Endothelial cell of umbilical vein (primary cell): Measurements from ENCODE around the gene BLZF1. TPM values are rescaled to one million over a fixed set of nuclear protein-coding genes. Genes with fewer than 3 reads are reported as not detected.
"Not testable (repeated sequence)": the region's sequence is repeated elsewhere in the genome, so short reads cannot be mapped to it uniquely, and the experiment has no call there.

Experiments used
- BruUV-seq: library from RNA; stranded (reverse); fragments of 400-500 nt; replicated peaks from 2 replicates; lab custom pipeline; 2021; lab: Mats Ljungman, UMichigan
- CTCF ChIA-PET: fragments of 300-600, 350-600 bp; sonication (Branson Sonifier 250); formaldehyde crosslinking; loops from one replicate; lab custom pipeline; 2021; ENCODE audit warnings: antibody characterized with exemption, inconsistent platforms; lab: Charles Lee
- POLR2A ChIA-PET: fragments of 300-600, 350-600 bp; sonication (Branson Sonifier 250); formaldehyde crosslinking; loops from one replicate; lab custom pipeline; 2021; ENCODE audit warnings: antibody characterized with exemption, inconsistent platforms; lab: Charles Lee
- DNase-seq: peaks from one replicate; pipeline ENCODE4 v3.0.0-alpha.2; 2011; ENCODE audit warnings: low read depth, low spot score
- FAIRE-seq: peaks from 2 replicates; lab custom pipeline; 2011; peaks lifted over from hg19 to GRCh38; lab: Jason Lieb, UNC
- H2AFZ ChIP-seq: 2 replicates; pipeline ENCODE4 v1.6.0; 2012; ENCODE audit warnings: low read depth, low read length, control low read depth, inconsistent platforms
- H3K27ac ChIP-seq: 2 replicates; pipeline ENCODE4 v1.5.1; 2011; ENCODE audit warnings: low read depth, mild to moderate bottlenecking, control low read depth, low read length, moderate library complexity; ENCODE audit not compliant: insufficient read depth
- H3K27me3 ChIP-seq, 2 experiments: 2 replicates each; pipeline versions ENCODE4 v1.6.0 to v1.6.1; 2011; ENCODE audit warnings: low read length in 2 of 2, mixed read lengths in 1 of 2; ENCODE audit not compliant: control insufficient read depth in 2 of 2, insufficient read depth in 2 of 2
- H3K36me3 ChIP-seq, 2 experiments: 2 replicates in 1 of 2; 3 replicates in 1 of 2; pipeline ENCODE4 v1.5.1; 2011; ENCODE audit warnings: low read length in 2 of 2, mild to moderate bottlenecking in 1 of 2, moderate library complexity in 1 of 2; ENCODE audit not compliant: control insufficient read depth in 2 of 2, insufficient read depth in 2 of 2; ENCODE audit errors: extremely low read depth in 1 of 2
- H3K4me1 ChIP-seq: 3 replicates; pipeline ENCODE4 v1.5.1; 2011; ENCODE audit warnings: mild to moderate bottlenecking, low read length; ENCODE audit not compliant: control insufficient read depth, insufficient read depth; ENCODE audit errors: extremely low read depth
- H3K4me2 ChIP-seq: 2 replicates; pipeline ENCODE4 v1.6.1; 2011; ENCODE audit warnings: low read length, control low read depth, mixed read lengths; ENCODE audit not compliant: insufficient read depth
- H3K4me3 ChIP-seq, 3 experiments: fragments of 200-600 bp in 1 of 3; sonication (generic), shearing (Covaris generic) in 1 of 3; replicated peaks in 1 of 3; 2 replicates each; pipeline ENCODE4 v1.5.1; 2011 to 2016; ENCODE audit warnings: control low read depth in 3 of 3, low read length in 3 of 3, mild to moderate bottlenecking in 2 of 3, inconsistent platforms in 1 of 3, low read depth in 1 of 3, moderate library complexity in 1 of 3; ENCODE audit not compliant: insufficient read depth in 1 of 3
- H3K79me2 ChIP-seq: 2 replicates; pipeline ENCODE4 v1.6.0; 2012; ENCODE audit warnings: low read length, inconsistent platforms; ENCODE audit not compliant: control insufficient read depth, insufficient read depth
- H3K9ac ChIP-seq: replicated peaks from 2 replicates; pipeline ENCODE3; 2011; ENCODE audit warnings: low read length, control low read depth; ENCODE audit not compliant: insufficient read depth; ENCODE audit errors: extremely low read depth
- H3K9me1 ChIP-seq: replicated peaks from 3 replicates; pipeline ENCODE4 v1.6.0; 2011; ENCODE audit warnings: mild to moderate bottlenecking, low read length; ENCODE audit not compliant: control insufficient read depth, insufficient read depth; ENCODE audit errors: extremely low read depth
- H3K9me3 ChIP-seq: replicated peaks from 2 replicates; pipeline ENCODE4 v1.5.1; 2012; ENCODE audit warnings: low read length, inconsistent platforms; ENCODE audit not compliant: control insufficient read depth, insufficient read depth
- H4K20me1 ChIP-seq: replicated peaks from 2 replicates; pipeline ENCODE3; 2011; ENCODE audit warnings: mild to moderate bottlenecking, low read length; ENCODE audit not compliant: control insufficient read depth, insufficient read depth; ENCODE audit errors: extremely low read depth
- CTCF ChIP-seq, 2 donors: IDR thresholded peaks; 1 replicate in 1 of 2; 2 replicates in 1 of 2; pipeline ENCODE4 v1.5.1; 2011; ENCODE audit warnings: low read length in 2 of 2, mild to moderate bottlenecking in 2 of 2, moderate library complexity in 2 of 2, control low read depth in 1 of 2, inconsistent platforms in 1 of 2, low read depth in 1 of 2; ENCODE audit not compliant: insufficient read depth in 1 of 2; ENCODE audit errors: extremely low read depth in 1 of 2
- EZH2 ChIP-seq: IDR thresholded peaks from 2 replicates; pipeline ENCODE4 v1.6.1; 2012; ENCODE audit warnings: borderline replicate concordance, low read depth, mild to moderate bottlenecking, moderate library complexity, low read length, inconsistent platforms; ENCODE audit not compliant: severe bottlenecking
- FOS ChIP-seq: IDR thresholded peaks from 2 replicates; pipeline ENCODE4 v1.6.1; 2011; ENCODE audit warnings: mild to moderate bottlenecking, low read length, moderate library complexity, borderline replicate concordance; ENCODE audit not compliant: insufficient read depth
- GATA2 ChIP-seq: IDR thresholded peaks from 2 replicates; pipeline ENCODE4 v1.7.0; 2011; ENCODE audit warnings: low read depth, mild to moderate bottlenecking, moderate library complexity, mixed read lengths, low read length; ENCODE audit not compliant: insufficient read length, insufficient read depth
- JUN ChIP-seq: IDR thresholded peaks from 2 replicates; pipeline ENCODE4 v1.6.1; 2011; ENCODE audit warnings: borderline replicate concordance, low read depth; ENCODE audit not compliant: insufficient read length, insufficient read depth
- MAX ChIP-seq: IDR thresholded peaks from 2 replicates; pipeline ENCODE4 v1.6.1; 2011; ENCODE audit not compliant: insufficient read depth, insufficient read length
- MYC ChIP-seq: IDR thresholded peaks from one replicate; pipeline ENCODE4 v1.6.1; 2011; ENCODE audit warnings: mild to moderate bottlenecking, low read depth, low read length
- POLR2A ChIP-seq: IDR thresholded peaks from 2 replicates; pipeline ENCODE4 v1.6.1; 2012; ENCODE audit warnings: low read depth, mild to moderate bottlenecking, control low read depth, low read length
- POLR2AphosphoS5 ChIP-seq: IDR thresholded peaks from 2 replicates; pipeline ENCODE4 v1.6.1; 2012; ENCODE audit warnings: low read depth, mild to moderate bottlenecking, control low read depth, low read length, moderate library complexity; ENCODE audit not compliant: insufficient read depth
- dilution Hi-C: fragments of 300-500 bp; cut with MboI; formaldehyde crosslinking; loops from one replicate; pipeline ENCODE4 v1.15.0; 2019; ENCODE audit warnings: low sequenced_read_pairs; ENCODE audit not compliant: extremely low pct_ligation_motif_present
- intact Hi-C: fragments of 100-400 bp; cut with micrococcal nuclease; formaldehyde crosslinking; loops from one replicate; pipeline ENCODE4 v1.10.0; 2022
- polyA plus RNA-seq, 4 experiments: library from polyadenylated mRNA; depleted of rRNA in 3 of 4; stranded (reverse) in 3 of 4; unstranded in 1 of 4; fragments of >200 nt; gene quantifications; 2 replicates each; pipeline versions ENCODE4 v1.2.1 to v1.2.3, GENCODE V29; 2011 to 2012; ENCODE audit warnings: missing spikeins in 1 of 4
- total RNA-seq: library from RNA; stranded (reverse); gene quantifications from 2 replicates; pipeline ENCODE4 v1.2.3, GENCODE V29; 2021

BLZF1 gene
- total and polyA plus RNA-seq, 2 donors (not counting 3 experiments of a cell fraction or from before 2014, with no cell fraction given), result 4.4 to 19.7 TPM

DNA sequence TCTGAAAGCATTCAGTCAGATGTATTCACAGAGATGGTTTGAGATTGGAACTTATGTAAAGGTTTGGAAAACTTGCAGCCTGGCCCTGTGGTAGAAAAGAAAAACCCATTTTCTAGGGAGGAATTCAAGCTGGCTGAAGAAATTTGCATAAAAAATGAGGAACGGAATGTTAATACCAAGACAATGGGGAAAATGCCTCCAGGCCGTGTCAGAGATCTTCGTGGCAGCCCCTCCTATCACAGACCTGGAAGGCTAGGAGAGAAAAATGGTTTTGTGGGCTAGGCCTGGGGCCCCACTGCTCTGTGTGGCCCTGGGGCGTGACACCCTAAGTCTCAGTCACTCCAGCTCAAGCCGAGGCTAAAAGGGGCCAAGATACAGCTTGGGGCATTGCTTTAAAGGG, 27.1 kb upstream of the BLZF1 start:
- no peaks in the 10 kb centered on the region for H3K27me3 ChIP-seq
- TF ChIP-seq EZH2, result no peak
- no peak for TF ChIP-seq MAX
- TF ChIP-seq JUN, result no peak
- TF ChIP-seq GATA2, result no peak
- TF ChIP-seq FOS, result no peak
- no peak for TF ChIP-seq POLR2A
- no peak for TF ChIP-seq POLR2AphosphoS5
- TF ChIP-seq CTCF (IDR thresholded peaks at IDR 0.05; ENCODE audit: extremely low read depth in 1 of 2, insufficient read depth in 1 of 2, low read depth in 1 of 2, low read length in 2 of 2), result no peak
- no peak for TF ChIP-seq MYC
- FAIRE-seq (no peak), DNase-seq (no peak)
- no peak overlapping the region for H3K4me2 ChIP-seq
- H3K79me2 ChIP-seq, result no peaks in the 10 kb centered on the region
- ChIA-PET POLR2A (no interaction called here), CTCF (no interaction called here)
- no peaks in the 10 kb centered on the region for H3K4me1 ChIP-seq
- H3K36me3 ChIP-seq, result no peaks in the 10 kb centered on the region
- H4K20me1 ChIP-seq, result no peaks in the 10 kb centered on the region
- intact Hi-C loops, result no loop called here
- H3K4me3 ChIP-seq, result no peak overlapping the region
- H3K9ac ChIP-seq, result no peak overlapping the region
- H2AFZ ChIP-seq, result no peak overlapping the region
- dilution Hi-C loops, result no loop called here
- no TSS peak for BruUV-seq
- H3K9me1 ChIP-seq, result no peaks in the 10 kb centered on the region
- H3K27ac ChIP-seq, result no peak overlapping the region
- H3K9me3 ChIP-seq, result no peaks in the 10 kb centered on the region

DNA sequence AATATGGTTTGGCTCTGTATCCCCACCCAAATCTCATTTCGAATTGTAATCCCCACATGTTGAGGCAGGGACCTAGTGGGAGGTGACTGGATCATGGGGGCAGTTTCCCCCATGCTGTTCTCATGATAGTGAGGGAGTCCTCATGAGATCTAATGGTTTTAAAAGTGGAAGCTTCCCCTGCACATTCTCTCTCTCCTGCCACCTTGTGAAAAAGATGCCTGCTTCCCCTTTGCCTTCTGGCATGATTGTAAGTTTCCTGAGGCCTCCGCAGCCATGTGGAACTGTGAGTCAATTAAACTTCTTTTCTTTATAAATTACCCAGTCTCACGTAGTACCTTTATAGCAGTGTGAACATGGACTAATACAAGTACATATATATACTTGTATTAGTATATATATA, 25.9 kb upstream of the BLZF1 start:
- H4K20me1 ChIP-seq, dilution Hi-C loops, intact Hi-C loops, H2AFZ ChIP-seq, H3K27ac ChIP-seq, H3K4me2 ChIP-seq, H3K9ac ChIP-seq, H3K27me3 ChIP-seq, H3K9me3 ChIP-seq, FAIRE-seq, POLR2A ChIA-PET, H3K9me1 ChIP-seq, H3K79me2 ChIP-seq, H3K36me3 ChIP-seq, H3K4me3 ChIP-seq, DNase-seq, BruUV-seq, H3K4me1 ChIP-seq, CTCF ChIA-PET: not testable (repeated sequence)
